Measurements from ENCODE around the gene ZNF709. TPM values are rescaled to one million over a fixed set of nuclear protein-coding genes. Genes with fewer than 3 reads are reported as not detected.
"Not testable (repeated sequence)": the region's sequence is repeated elsewhere in the genome, so short reads cannot be mapped to it uniquely, and the experiment has no call there.

ZNF709 gene
- total and polyA plus RNA-seq, 2 donors from 2014 or later = 2.2 to 5.7 TPM

DNA sequence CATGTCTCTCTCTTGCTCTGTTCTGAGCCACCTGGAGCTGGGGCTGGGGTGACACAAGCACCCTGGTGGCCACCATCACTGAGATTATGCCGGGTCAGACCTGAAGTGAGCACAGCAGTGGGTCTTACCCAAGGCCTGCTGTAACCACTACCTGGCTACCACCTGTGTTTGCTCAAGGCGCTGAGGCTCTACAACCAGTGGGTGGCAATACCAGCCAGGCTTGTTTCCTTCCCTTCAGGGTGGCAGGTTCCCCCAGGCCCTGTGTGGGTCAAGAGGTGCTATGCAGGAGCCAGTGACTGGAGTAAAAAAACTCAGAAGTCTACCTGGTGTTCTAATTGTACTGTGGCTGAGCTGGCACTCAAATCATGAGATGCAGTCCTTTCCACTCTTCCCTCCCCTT is 35.8 kb downstream of the ZNF709 start:
- H3K9me3 ChIP-seq (ENCODE audit: control insufficient read depth in 2 of 3, insufficient read depth in 1 of 3, low read length in 3 of 3) = peaks cover 0 to 8% (median 2%) of the 10 kb centered on the region in 3 donors

GRCh38 chr19:12440541-12441316 is 43.9 kb downstream of the ZNF709 start, which contains the start of gene ZNF443:
ZNF443 (minus strand) TSS chr19:12441021; CDS start chr19:12440914, 107 bp downstream.
- Histone ChIP-seq H3K36me3 (ENCODE audit: control insufficient read depth in 2 of 3, insufficient read depth in 3 of 3, low read length in 3 of 3) (no peaks in the 10 kb centered on the region), H3K4me1 (ENCODE audit: control insufficient read depth in 2 of 3, insufficient read depth in 2 of 3, low read depth in 1 of 3, low read length in 3 of 3) (no peaks in the 10 kb centered on the region), H3K27me3 (ENCODE audit: control insufficient read depth, insufficient read depth, low read length) (no peaks in the 10 kb centered on the region), H3K4me3 (ENCODE audit: low read length in 3 of 3) (peak within 1 kb of the TSS; percentile 74 to 81 (median 79)), H3K27ac (ENCODE audit: low read depth in 2 of 2, low read length in 2 of 2) (peak within 1 kb of the TSS; percentile 69 to 75), H3K9me3 (ENCODE audit: control insufficient read depth in 2 of 3, insufficient read depth in 1 of 3, low read length in 3 of 3) (no peaks in the 10 kb centered on the region), H3K9ac (ENCODE audit: low read length in 3 of 3) (peak within 1 kb of the TSS; percentile 41 to 71 (median 67))
- intact Hi-C loops (cut with DNase I) = no loop called here
- FAIRE-seq = peak; percentile 88
- TF ChIP-seq CTCF (IDR thresholded peaks at IDR 0.05; ENCODE audit: borderline replicate concordance, extremely low read depth, insufficient read depth) = no peak
- DNase-seq = peak; percentile 99 to 100 (median 99)

More for the DNA sequence above, 35.8 kb downstream of the ZNF709 start:
- intact Hi-C loops (cut with DNase I) = no loop called here
- Histone ChIP-seq H3K27ac (ENCODE audit: low read depth in 2 of 2, low read length in 2 of 2) (no peak overlapping the region), H3K27me3 (ENCODE audit: control insufficient read depth, insufficient read depth, low read length) (no peaks in the 10 kb centered on the region), H3K4me3 (ENCODE audit: low read length in 3 of 3) (no peak overlapping the region), H3K4me1 (ENCODE audit: control insufficient read depth in 2 of 3, insufficient read depth in 2 of 3, low read depth in 1 of 3, low read length in 3 of 3) (no peaks in the 10 kb centered on the region), H3K9ac (ENCODE audit: low read length in 3 of 3) (no peak overlapping the region), H3K36me3 (ENCODE audit: control insufficient read depth in 2 of 3, insufficient read depth in 3 of 3, low read length in 3 of 3) (no peaks in the 10 kb centered on the region)
- no peak for DNase-seq
- FAIRE-seq = no peak
- no peak for TF ChIP-seq CTCF (IDR thresholded peaks at IDR 0.05; ENCODE audit: borderline replicate concordance, extremely low read depth, insufficient read depth)

DNA sequence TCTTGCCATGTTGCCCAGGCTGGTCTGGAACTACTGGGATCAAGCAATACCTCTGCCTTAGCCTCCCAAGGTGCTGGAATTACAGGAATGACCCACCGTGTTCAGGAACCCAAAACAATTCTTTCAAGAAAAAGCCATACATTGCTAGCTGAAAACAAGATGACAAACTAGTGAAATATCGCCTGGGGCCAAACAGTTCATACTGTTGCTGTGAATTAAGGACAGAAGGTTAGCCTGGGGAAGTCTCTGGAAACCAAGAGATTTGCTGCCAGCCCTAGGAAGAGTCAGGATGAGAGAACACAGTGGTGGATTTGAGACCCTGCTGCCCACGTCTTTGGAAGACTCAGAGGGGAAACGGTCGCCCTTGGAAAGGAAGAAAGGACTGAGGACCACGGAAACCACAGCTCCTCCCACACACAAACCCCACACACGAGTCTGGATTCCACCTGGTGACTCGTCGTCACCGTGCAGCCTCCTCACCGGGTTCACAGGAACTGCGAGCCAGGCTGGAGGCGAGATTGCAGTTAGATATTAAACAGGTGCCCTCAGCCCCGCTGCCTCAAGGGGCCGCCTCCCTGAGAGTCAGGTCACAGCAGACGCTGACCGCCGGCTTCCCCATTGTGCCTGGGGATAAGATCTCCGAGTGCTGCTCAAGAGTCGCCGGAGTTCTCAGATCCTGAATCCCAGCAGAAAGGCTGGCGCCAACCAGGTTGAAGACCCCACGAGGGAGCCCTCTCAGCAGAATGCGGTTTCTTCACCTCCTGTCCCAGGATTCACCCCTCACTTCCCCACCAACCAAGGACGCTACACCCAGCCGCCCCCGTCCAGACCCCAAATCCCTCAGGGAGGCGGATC is 44.7 kb downstream of the ZNF709 start:
- DNase-seq = peak in 3 of 5 donors; percentile 47 to 68 (median 61)
- H3K36me3 ChIP-seq (ENCODE audit: control insufficient read depth in 2 of 3, insufficient read depth in 3 of 3, low read length in 3 of 3); H3K27me3 ChIP-seq (ENCODE audit: control insufficient read depth, insufficient read depth, low read length); FAIRE-seq; H3K9me3 ChIP-seq (ENCODE audit: control insufficient read depth in 2 of 3, insufficient read depth in 1 of 3, low read length in 3 of 3); H3K4me1 ChIP-seq (ENCODE audit: control insufficient read depth in 2 of 3, insufficient read depth in 2 of 3, low read depth in 1 of 3, low read length in 3 of 3); intact Hi-C loops (cut with DNase I): not testable (repeated sequence)
- Histone ChIP-seq H3K4me3 (ENCODE audit: low read length in 3 of 3) (peak overlapping the region; percentile 64 to 79 (median 68)), H3K27ac (ENCODE audit: low read depth in 2 of 2, low read length in 2 of 2) (peak overlapping the region; percentile 69 to 75), H3K9ac (ENCODE audit: low read length in 3 of 3) (peak overlapping the region; percentile 41 to 71 (median 47))

GRCh38 chr19:12430726-12431299 is 53.8 kb downstream of the ZNF709 start:
- H3K27ac ChIP-seq (ENCODE audit: low read depth in 2 of 2, low read length in 2 of 2); intact Hi-C loops (cut with DNase I); H3K4me3 ChIP-seq (ENCODE audit: low read length in 3 of 3); H3K27me3 ChIP-seq (ENCODE audit: control insufficient read depth, insufficient read depth, low read length); H3K4me1 ChIP-seq (ENCODE audit: control insufficient read depth in 2 of 3, insufficient read depth in 2 of 3, low read depth in 1 of 3, low read length in 3 of 3); FAIRE-seq; H3K9ac ChIP-seq (ENCODE audit: low read length in 3 of 3); H3K9me3 ChIP-seq (ENCODE audit: control insufficient read depth in 2 of 3, insufficient read depth in 1 of 3, low read length in 3 of 3); DNase-seq: not testable (repeated sequence)
- H3K36me3 ChIP-seq (ENCODE audit: control insufficient read depth in 2 of 3, insufficient read depth in 3 of 3, low read length in 3 of 3) = peaks cover 2 to 15% (median 11%) of the 10 kb centered on the region in 3 donors

Data from kidney (tissue), 14 donors.